HCT116 (cell line): ENCODE data around the gene SLX9. TPM values are rescaled to one million over a fixed set of nuclear protein-coding genes. Genes with fewer than 3 reads are reported as not detected.

ENCODE experiments used
- ATAC-seq: fragments of 200-7000 bp; cut with Tn5 transposase; 2 replicates; pipeline ENCODE4 v1.9.1; 2020; ENCODE audit warnings: mild to moderate bottlenecking, moderate library complexity
- BruUV-seq: library from RNA; stranded (reverse); fragments of 400-500 nt; replicated peaks from 2 replicates; lab custom pipeline; 2021; lab: Mats Ljungman, UMichigan
- CTCF ChIA-PET: fragments of 300-600 bp; sonication (Branson Sonifier 250); formaldehyde crosslinking; loops from one replicate; lab custom pipeline; 2021; ENCODE audit warnings: antibody characterized with exemption; lab: Charles Lee
- POLR2A ChIA-PET: fragments of 300-600, 350-600 bp; sonication (Branson Sonifier 250); formaldehyde crosslinking; loops from one replicate; lab custom pipeline; 2021; ENCODE audit warnings: antibody characterized with exemption; lab: Charles Lee
- RAD21 ChIA-PET, 2 experiments: fragments of 300-600 bp; sonication (Branson Sonifier 250); formaldehyde crosslinking; loops; one replicate each; lab custom pipeline; 2023; ENCODE audit warnings: low total read pairs in 2 of 2; ENCODE audit not compliant: uncharacterized antibody in 2 of 2, unreplicated experiment in 2 of 2, low non-redundant PET in 1 of 2; lab: Charles Lee
- DNase-seq: peaks from one replicate; pipeline ENCODE4 v3.0.0-alpha.2; 2010; ENCODE audit warnings: low read depth, low spot score
- H2AFZ ChIP-seq: fragments of 200-600 bp; shearing (Covaris generic), sonication (generic); 2 replicates; pipeline ENCODE4 v1.6.1; 2017; ENCODE audit warnings: low read depth, mixed run types, mixed read lengths, antibody characterized with exemption, low read length; ENCODE audit not compliant: poor library complexity, severe bottlenecking
- H3K27ac ChIP-seq: 2 replicates; pipeline ENCODE4 v1.5.1; 2012; ENCODE audit warnings: low read depth, low read length
- H3K27me3 ChIP-seq: fragments of 200-600 bp; sonication (generic); 2 replicates; pipeline ENCODE4 v1.6.1; 2016; ENCODE audit warnings: mixed run types, low read length, mixed read lengths; ENCODE audit not compliant: insufficient read depth
- H3K36me3 ChIP-seq, 2 experiments: fragments of 200-500 bp in 1 of 2; fragments of 200-600 bp in 1 of 2; sonication (Bioruptor generic) in 1 of 2; sonication (generic) in 1 of 2; 2 replicates each; pipeline versions ENCODE4 v1.5.1 to v1.6.1; 2014 to 2016; ENCODE audit warnings: low read length in 2 of 2, inconsistent platforms in 1 of 2, mixed read lengths in 1 of 2, mixed run types in 1 of 2; ENCODE audit not compliant: insufficient read depth in 2 of 2, control insufficient read depth in 1 of 2
- H3K4me1 ChIP-seq, 2 experiments: fragments of 200-600 bp in 1 of 2; sonication (generic) in 1 of 2; 2 replicates each; pipeline versions ENCODE4 v1.5.1 to v1.6.1; 2012 to 2017; ENCODE audit warnings: low read length in 2 of 2, inconsistent platforms in 1 of 2, mild to moderate bottlenecking in 1 of 2, mixed read lengths in 1 of 2, mixed run types in 1 of 2, moderate library complexity in 1 of 2; ENCODE audit not compliant: insufficient read depth in 2 of 2, control insufficient read depth in 1 of 2
- H3K4me2 ChIP-seq: fragments of 200-600 bp; sonication (generic); 2 replicates; pipeline ENCODE4 v1.6.1; 2017; ENCODE audit warnings: mixed run types, low read length, mixed read lengths
- H3K4me3 ChIP-seq, 2 experiments: fragments of 200-600 bp in 1 of 2; sonication (generic) in 1 of 2; replicated peaks in 1 of 2; 2 replicates each; pipeline ENCODE4 v1.5.1; 2011 to 2016; ENCODE audit warnings: low read length in 2 of 2, control low read depth in 1 of 2, low read depth in 1 of 2, mild to moderate bottlenecking in 1 of 2, mixed read lengths in 1 of 2, mixed run types in 1 of 2
- H3K79me2 ChIP-seq: fragments of 200-600 bp; sonication (generic); 2 replicates; pipeline ENCODE4 v1.6.1; 2017; ENCODE audit warnings: mild to moderate bottlenecking, mixed run types, low read length, moderate library complexity, mixed read lengths; ENCODE audit not compliant: insufficient read depth
- H3K9ac ChIP-seq: fragments of 200-600 bp; sonication (generic); 2 replicates; pipeline ENCODE4 v1.6.1; 2016; ENCODE audit warnings: low read length, mixed read lengths
- H3K9me2 ChIP-seq: fragments of 200-600 bp; sonication (generic), shearing (Covaris generic); 2 replicates; pipeline ENCODE4 v1.6.1; 2017; ENCODE audit warnings: mixed run types, mild to moderate bottlenecking, moderate library complexity; ENCODE audit not compliant: insufficient read depth
- H3K9me3 ChIP-seq, 2 experiments: fragments of 200-500 bp in 1 of 2; fragments of 200-600 bp in 1 of 2; sonication (Bioruptor generic) in 1 of 2; sonication (generic) in 1 of 2; 2 replicates each; pipeline ENCODE4 v1.6.1; 2014 to 2017; ENCODE audit warnings: low read length in 2 of 2, mixed read lengths in 2 of 2, inconsistent platforms in 1 of 2, low read depth in 1 of 2, mild to moderate bottlenecking in 1 of 2, mixed run types in 1 of 2, moderate library complexity in 1 of 2; ENCODE audit not compliant: control insufficient read depth in 1 of 2, insufficient read depth in 1 of 2
- H4K20me1 ChIP-seq: fragments of 200-600 bp; sonication (generic), shearing (Covaris generic); 2 replicates; pipeline ENCODE4 v1.6.1; 2017; ENCODE audit warnings: mixed run types, mild to moderate bottlenecking, moderate library complexity; ENCODE audit not compliant: insufficient read depth
- EGR1 ChIP-seq: IDR thresholded peaks from 2 replicates; pipeline ENCODE4 v1.6.1; 2012; ENCODE audit warnings: low read depth
- EZH2phosphoT487 ChIP-seq: fragments of 200-600 bp; IDR thresholded peaks from 2 replicates; pipeline ENCODE4 v1.6.1; 2018; ENCODE audit warnings: antibody characterized with exemption, borderline replicate concordance
- FOSL1 ChIP-seq: IDR thresholded peaks from 2 replicates; pipeline ENCODE4 v1.6.1; 2012; ENCODE audit warnings: low read depth
- POLR2AphosphoS5 ChIP-seq: IDR thresholded peaks from 2 replicates; pipeline ENCODE4 v1.6.1; 2011; ENCODE audit warnings: mild to moderate bottlenecking, low read depth, low read length, moderate library complexity
- TCF7L2 ChIP-seq: IDR thresholded peaks from 2 replicates; pipeline ENCODE4 v1.7.0; 2011; ENCODE audit warnings: borderline replicate concordance, inconsistent platforms; ENCODE audit not compliant: insufficient read depth, insufficient read length; ENCODE audit errors: extremely low read depth
- intact Hi-C: fragments of 100-400 bp; cut with micrococcal nuclease; formaldehyde crosslinking; loops from 2 replicates; pipeline ENCODE4 v1.10.0; 2022
- total RNA-seq: library from RNA; stranded (reverse); gene quantifications from one replicate; pipeline ENCODE4 v1.2.1, GENCODE V29; 2021; ENCODE audit not compliant: unreplicated experiment
- TF ChIP-seq, protein P1 (sequence below): IDR thresholded peaks from 2 replicates; pipeline ENCODE4 v1.6.1; 2012
- TF ChIP-seq, protein P2 (sequence below): IDR thresholded peaks from 2 replicates; pipeline ENCODE4 v1.6.1; 2012; ENCODE audit warnings: low read depth
- TF ChIP-seq, protein P3 (sequence below): IDR thresholded peaks from 2 replicates; pipeline ENCODE4 v1.6.1; 2011; ENCODE audit warnings: mild to moderate bottlenecking, low read length, moderate library complexity; ENCODE audit not compliant: insufficient replicate concordance; ENCODE audit errors: extremely low read depth

Gene SLX9
- total RNA-seq, 1 experiment from 2014 or later, result 61.9 TPM

DNA sequence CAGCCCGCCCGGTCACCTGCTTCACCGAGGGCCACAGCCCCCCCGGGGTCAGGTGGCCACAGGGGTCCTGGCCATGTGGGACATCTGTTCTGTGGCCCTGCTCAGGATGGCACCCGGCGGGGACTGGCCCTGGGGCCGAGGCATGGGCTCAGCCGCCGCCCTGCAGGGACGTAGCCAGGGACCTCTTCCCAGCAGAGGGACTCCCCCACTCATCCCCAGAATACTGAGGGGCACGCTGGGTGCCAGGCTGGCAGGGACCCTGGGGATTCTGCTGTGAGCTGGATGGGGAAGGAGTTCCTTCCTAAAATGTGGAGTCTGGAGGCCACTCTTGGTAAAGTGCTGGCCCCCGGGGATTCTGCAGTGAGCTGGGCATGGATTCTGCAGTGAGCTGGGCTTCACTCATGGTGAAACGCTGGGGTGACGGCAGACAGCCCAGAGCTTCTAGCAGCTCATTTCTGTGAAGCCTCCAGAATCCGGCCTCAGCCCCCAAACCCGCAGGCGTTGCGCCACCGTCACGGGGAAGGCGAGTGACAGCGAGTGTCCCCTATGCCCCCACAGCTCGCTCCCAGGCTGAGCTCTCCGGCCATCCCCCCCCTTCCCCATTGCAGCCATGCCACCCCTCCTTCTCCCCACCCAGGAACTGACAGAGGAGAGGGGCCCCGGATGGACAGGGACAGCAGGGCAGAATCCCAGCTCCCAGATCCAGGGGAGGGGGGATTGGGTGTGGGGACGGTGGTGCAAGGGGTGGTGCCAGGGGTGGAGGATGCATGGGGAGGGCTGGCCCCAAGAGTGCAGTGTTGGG, 20.5 kb upstream of the SLX9 start:
- H3K9ac ChIP-seq, result no peak overlapping the region
- ChIA-PET POLR2A (interaction anchor here (1.6 kb wide), 1 partner anchor 8 kb away, joined by 5 read pairs; no protein-coding TSS in a partner anchor), RAD21 (no interaction called here), CTCF (no interaction called here)
- H3K9me2 ChIP-seq, result no peaks in the 10 kb centered on the region
- intact Hi-C loops, result no loop called here
- TF ChIP-seq, protein P1, sequence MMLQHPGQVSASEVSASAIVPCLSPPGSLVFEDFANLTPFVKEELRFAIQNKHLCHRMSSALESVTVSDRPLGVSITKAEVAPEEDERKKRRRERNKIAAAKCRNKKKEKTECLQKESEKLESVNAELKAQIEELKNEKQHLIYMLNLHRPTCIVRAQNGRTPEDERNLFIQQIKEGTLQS, result no peak
- TF ChIP-seq EGR1 (no peak), TCF7L2 (no peak), POLR2AphosphoS5 (no peak), EZH2phosphoT487 (no peak), FOSL1 (no peak)
- TF ChIP-seq, protein P2, sequence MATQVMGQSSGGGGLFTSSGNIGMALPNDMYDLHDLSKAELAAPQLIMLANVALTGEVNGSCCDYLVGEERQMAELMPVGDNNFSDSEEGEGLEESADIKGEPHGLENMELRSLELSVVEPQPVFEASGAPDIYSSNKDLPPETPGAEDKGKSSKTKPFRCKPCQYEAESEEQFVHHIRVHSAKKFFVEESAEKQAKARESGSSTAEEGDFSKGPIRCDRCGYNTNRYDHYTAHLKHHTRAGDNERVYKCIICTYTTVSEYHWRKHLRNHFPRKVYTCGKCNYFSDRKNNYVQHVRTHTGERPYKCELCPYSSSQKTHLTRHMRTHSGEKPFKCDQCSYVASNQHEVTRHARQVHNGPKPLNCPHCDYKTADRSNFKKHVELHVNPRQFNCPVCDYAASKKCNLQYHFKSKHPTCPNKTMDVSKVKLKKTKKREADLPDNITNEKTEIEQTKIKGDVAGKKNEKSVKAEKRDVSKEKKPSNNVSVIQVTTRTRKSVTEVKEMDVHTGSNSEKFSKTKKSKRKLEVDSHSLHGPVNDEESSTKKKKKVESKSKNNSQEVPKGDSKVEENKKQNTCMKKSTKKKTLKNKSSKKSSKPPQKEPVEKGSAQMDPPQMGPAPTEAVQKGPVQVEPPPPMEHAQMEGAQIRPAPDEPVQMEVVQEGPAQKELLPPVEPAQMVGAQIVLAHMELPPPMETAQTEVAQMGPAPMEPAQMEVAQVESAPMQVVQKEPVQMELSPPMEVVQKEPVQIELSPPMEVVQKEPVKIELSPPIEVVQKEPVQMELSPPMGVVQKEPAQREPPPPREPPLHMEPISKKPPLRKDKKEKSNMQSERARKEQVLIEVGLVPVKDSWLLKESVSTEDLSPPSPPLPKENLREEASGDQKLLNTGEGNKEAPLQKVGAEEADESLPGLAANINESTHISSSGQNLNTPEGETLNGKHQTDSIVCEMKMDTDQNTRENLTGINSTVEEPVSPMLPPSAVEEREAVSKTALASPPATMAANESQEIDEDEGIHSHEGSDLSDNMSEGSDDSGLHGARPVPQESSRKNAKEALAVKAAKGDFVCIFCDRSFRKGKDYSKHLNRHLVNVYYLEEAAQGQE, result no peak
- TF ChIP-seq, protein P3, sequence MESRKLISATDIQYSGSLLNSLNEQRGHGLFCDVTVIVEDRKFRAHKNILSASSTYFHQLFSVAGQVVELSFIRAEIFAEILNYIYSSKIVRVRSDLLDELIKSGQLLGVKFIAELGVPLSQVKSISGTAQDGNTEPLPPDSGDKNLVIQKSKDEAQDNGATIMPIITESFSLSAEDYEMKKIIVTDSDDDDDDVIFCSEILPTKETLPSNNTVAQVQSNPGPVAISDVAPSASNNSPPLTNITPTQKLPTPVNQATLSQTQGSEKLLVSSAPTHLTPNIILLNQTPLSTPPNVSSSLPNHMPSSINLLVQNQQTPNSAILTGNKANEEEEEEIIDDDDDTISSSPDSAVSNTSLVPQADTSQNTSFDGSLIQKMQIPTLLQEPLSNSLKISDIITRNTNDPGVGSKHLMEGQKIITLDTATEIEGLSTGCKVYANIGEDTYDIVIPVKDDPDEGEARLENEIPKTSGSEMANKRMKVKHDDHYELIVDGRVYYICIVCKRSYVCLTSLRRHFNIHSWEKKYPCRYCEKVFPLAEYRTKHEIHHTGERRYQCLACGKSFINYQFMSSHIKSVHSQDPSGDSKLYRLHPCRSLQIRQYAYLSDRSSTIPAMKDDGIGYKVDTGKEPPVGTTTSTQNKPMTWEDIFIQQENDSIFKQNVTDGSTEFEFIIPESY, result no peak
- no peak overlapping the region for H3K27ac ChIP-seq
- no peaks in the 10 kb centered on the region for H4K20me1 ChIP-seq
- no peak overlapping the region for H3K4me3 ChIP-seq
- no peak overlapping the region for H3K4me2 ChIP-seq
- no peaks in the 10 kb centered on the region for H3K9me3 ChIP-seq
- peaks cover 2 to 32% of the 10 kb centered on the region in 2 experiments; a peak in 3 of 4 replicates for H3K4me1 ChIP-seq
- no peak for DNase-seq
- no peak overlapping the region for H2AFZ ChIP-seq
- BruUV-seq, result no TSS peak
- peaks cover 37% of the 10 kb centered on the region for H3K27me3 ChIP-seq
- no peaks in the 10 kb centered on the region for H3K36me3 ChIP-seq
- no peaks in the 10 kb centered on the region for H3K79me2 ChIP-seq
- no peak for ATAC-seq
